Fibroblast of lung (primary cell): ENCODE data around the gene TNNT3. TPM values are rescaled to one million over a fixed set of nuclear protein-coding genes. Genes with fewer than 3 reads are reported as not detected.

Experiments used
- DNase-seq, 2 donors: peaks; one replicate each; pipeline versions ENCODE4 v3.0.0 to v3.0.0-alpha.2; 2010; ENCODE audit warnings: low read depth in 2 of 2
- H2AFZ ChIP-seq: 2 replicates; pipeline ENCODE4 v1.5.1; 2012; ENCODE audit warnings: low read length, control low read depth, inconsistent platforms
- H3K27ac ChIP-seq: 2 replicates; pipeline ENCODE4 v1.5.1; 2011; ENCODE audit warnings: low read length, control low read depth; ENCODE audit not compliant: insufficient read depth
- H3K27me3 ChIP-seq: 2 replicates; pipeline ENCODE4 v1.5.1; 2011; ENCODE audit warnings: mild to moderate bottlenecking, low read length; ENCODE audit not compliant: control insufficient read depth, insufficient read depth
- H3K36me3 ChIP-seq: 2 replicates; pipeline ENCODE4 v1.5.1; 2011; ENCODE audit warnings: low read length; ENCODE audit not compliant: control insufficient read depth, insufficient read depth
- H3K4me1 ChIP-seq: 2 replicates; pipeline ENCODE4 v1.5.1; 2011; ENCODE audit warnings: low read length; ENCODE audit not compliant: control insufficient read depth, insufficient read depth; ENCODE audit errors: extremely low read depth
- H3K4me2 ChIP-seq: 2 replicates; pipeline ENCODE4 v1.5.1; 2011; ENCODE audit warnings: low read length, control low read depth; ENCODE audit not compliant: insufficient read depth; ENCODE audit errors: extremely low read depth
- H3K4me3 ChIP-seq, 4 experiments: fragments of 200-600 bp in 1 of 4; sonication (generic) in 1 of 4; replicated peaks in 1 of 4; 2 replicates each; pipeline ENCODE4 v1.5.1; 2011 to 2016; ENCODE audit warnings: low read length in 4 of 4, low read depth in 3 of 4, mild to moderate bottlenecking in 3 of 4, control low read depth in 2 of 4, inconsistent platforms in 1 of 4, mixed read lengths in 1 of 4; ENCODE audit not compliant: insufficient read depth in 1 of 4; ENCODE audit errors: control extremely low read depth in 1 of 4
- H3K79me2 ChIP-seq: 2 replicates; pipeline ENCODE4 v1.5.1; 2012; ENCODE audit warnings: mild to moderate bottlenecking, low read length, inconsistent platforms; ENCODE audit not compliant: control insufficient read depth, insufficient read depth
- H3K9ac ChIP-seq: 2 replicates; pipeline ENCODE4 v1.5.1; 2011; ENCODE audit warnings: mild to moderate bottlenecking, low read length, control low read depth; ENCODE audit not compliant: insufficient read depth
- H3K9me3 ChIP-seq: 2 replicates; pipeline ENCODE4 v1.5.1; 2012; ENCODE audit warnings: low read depth, low read length; ENCODE audit not compliant: control insufficient read depth, insufficient read depth
- H4K20me1 ChIP-seq: 2 replicates; pipeline ENCODE4 v1.5.1; 2011; ENCODE audit warnings: low read length; ENCODE audit not compliant: control insufficient read depth, insufficient read depth; ENCODE audit errors: extremely low read depth
- CTCF ChIP-seq, 2 donors: IDR thresholded peaks in 1 of 2; conservative IDR thresholded peaks in 1 of 2; 1 replicate in 1 of 2; 2 replicates in 1 of 2; pipeline ENCODE4 v1.5.1; 2011 to 2012; ENCODE audit warnings: low read length in 2 of 2, control low read depth in 1 of 2, inconsistent platforms in 1 of 2, low read depth in 1 of 2, mild to moderate bottlenecking in 1 of 2
- EZH2 ChIP-seq: IDR thresholded peaks from 2 replicates; pipeline ENCODE4 v1.5.1; 2012; ENCODE audit warnings: low read length, control low read depth, mild to moderate bottlenecking; ENCODE audit errors: missing control alignments
- polyA plus RNA-seq, 2 donors: library from polyadenylated mRNA; depleted of rRNA in 1 of 2; stranded (reverse) in 1 of 2; unstranded in 1 of 2; fragments of >200 nt; gene quantifications; 2 replicates each; pipeline ENCODE4 v1.2.1, GENCODE V29; 2011 to 2012; ENCODE audit warnings: missing spikeins in 1 of 2
- total RNA-seq: library from RNA; depleted of rRNA; stranded (reverse); fragments of >200 nt; gene quantifications from 2 replicates; pipeline ENCODE4 v1.2.1, GENCODE V29; 2014

The TNNT3 gene
- total and polyA plus RNA-seq, 2 donors (not counting 1 experiment from before 2014, with no cell fraction given), result not detected

- Histone ChIP-seq H3K4me3 (no peak overlapping the region), H3K79me2 (no peaks in the 10 kb centered on the region), H2AFZ (no peak overlapping the region), H3K9ac (no peak overlapping the region), H3K27ac (no peak overlapping the region), H3K36me3 (no peaks in the 10 kb centered on the region), H3K9me3 (no peaks in the 10 kb centered on the region), H3K27me3 (no peaks in the 10 kb centered on the region), H3K4me1 (no peaks in the 10 kb centered on the region), H3K4me2 (no peak overlapping the region), H4K20me1 (no peaks in the 10 kb centered on the region)
- no peak for DNase-seq
- TF ChIP-seq CTCF (conservative IDR thresholded peaks at IDR 0.05 in 1 of 2, IDR thresholded peaks at IDR 0.05 in 1 of 2; ENCODE audit: low read depth in 1 of 2, low read length in 2 of 2) (no peak), EZH2 (no peak)
These were observed 5.3 kb downstream of the TNNT3 start for GRCh38 chr11:1924646-1925372.

- H3K4me3 ChIP-seq, result no peak overlapping the region
- no peak for DNase-seq
- no peaks in the 10 kb centered on the region for H3K79me2 ChIP-seq
- no peak overlapping the region for H3K4me2 ChIP-seq
- H3K9me3 ChIP-seq, result no peaks in the 10 kb centered on the region
- no peak overlapping the region for H3K9ac ChIP-seq
- H3K4me1 ChIP-seq, result no peaks in the 10 kb centered on the region
- no peaks in the 10 kb centered on the region for H3K36me3 ChIP-seq
- H2AFZ ChIP-seq, result no peak overlapping the region
- H3K27ac ChIP-seq, result no peak overlapping the region
- H3K27me3 ChIP-seq, result no peaks in the 10 kb centered on the region
- no peaks in the 10 kb centered on the region for H4K20me1 ChIP-seq
- TF ChIP-seq CTCF (conservative IDR thresholded peaks at IDR 0.05 in 1 of 2, IDR thresholded peaks at IDR 0.05 in 1 of 2; ENCODE audit: low read depth in 1 of 2, low read length in 2 of 2) (no peak), EZH2 (no peak)
These were observed 6.1 kb downstream of the TNNT3 start for GRCh38 chr11:1925373-1926155.

DNA sequence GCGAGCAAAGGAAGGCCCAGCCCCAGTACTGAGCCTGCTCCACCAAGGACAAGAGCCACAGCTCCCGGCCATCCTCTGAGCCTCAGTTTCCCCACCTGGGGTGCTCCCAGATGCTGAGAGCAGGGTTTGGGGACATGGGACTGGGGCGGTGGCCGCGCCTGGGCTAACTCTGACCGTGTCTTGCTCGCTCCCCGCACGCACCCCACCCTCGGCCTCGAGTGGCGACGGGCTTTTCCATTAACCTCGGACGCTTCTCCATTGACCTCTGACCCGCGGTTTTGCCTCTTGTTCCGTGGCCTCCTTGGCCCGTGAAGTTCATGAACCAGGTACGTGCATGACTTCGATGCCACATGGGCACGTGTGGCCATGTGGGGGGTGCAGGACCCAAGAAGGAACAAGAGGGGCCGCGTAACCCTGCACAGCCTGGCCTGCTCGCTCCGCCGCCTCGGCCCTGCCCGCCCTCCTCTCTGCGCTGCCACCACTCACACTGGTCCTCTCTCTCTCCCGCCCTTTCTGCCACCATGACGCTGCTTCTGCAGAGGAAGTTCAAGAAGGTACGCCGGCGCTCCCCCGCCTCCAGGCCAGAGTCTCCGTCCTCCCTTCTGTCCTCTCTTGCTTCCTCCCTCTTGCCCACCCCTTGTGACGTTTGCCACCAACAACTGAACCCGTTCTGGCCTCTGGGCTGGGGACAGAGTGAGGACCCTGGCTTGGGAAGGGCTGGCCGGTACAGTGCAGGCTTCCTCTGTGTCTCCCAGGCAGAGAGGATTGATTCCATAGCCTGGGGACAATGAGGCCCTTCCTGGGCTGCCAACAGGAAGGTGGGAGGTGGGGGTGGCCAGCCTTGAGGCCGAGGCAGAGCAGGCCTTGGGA, 6.9 kb downstream of the TNNT3 start:
- H2AFZ ChIP-seq, result no peak overlapping the region
- H3K27me3 ChIP-seq, result no peaks in the 10 kb centered on the region
- no peak overlapping the region for H3K4me3 ChIP-seq
- no peaks in the 10 kb centered on the region for H3K9me3 ChIP-seq
- TF ChIP-seq CTCF (conservative IDR thresholded peaks at IDR 0.05 in 1 of 2, IDR thresholded peaks at IDR 0.05 in 1 of 2; ENCODE audit: low read depth in 1 of 2, low read length in 2 of 2) (no peak), EZH2 (no peak)
- H3K4me2 ChIP-seq, result no peak overlapping the region
- no peaks in the 10 kb centered on the region for H3K36me3 ChIP-seq
- no peak overlapping the region for H3K9ac ChIP-seq
- no peak overlapping the region for H3K27ac ChIP-seq
- no peaks in the 10 kb centered on the region for H4K20me1 ChIP-seq
- no peaks in the 10 kb centered on the region for H3K79me2 ChIP-seq
- no peak for DNase-seq
- H3K4me1 ChIP-seq, result no peaks in the 10 kb centered on the region
